ENCODE measurements around the gene SLC44A3. TPM values are rescaled to one million over a fixed set of nuclear protein-coding genes. Genes with fewer than 3 reads are reported as not detected.

The SLC44A3 gene
- total RNA-seq, 1 donor from 2014 or later: not detected

DNA sequence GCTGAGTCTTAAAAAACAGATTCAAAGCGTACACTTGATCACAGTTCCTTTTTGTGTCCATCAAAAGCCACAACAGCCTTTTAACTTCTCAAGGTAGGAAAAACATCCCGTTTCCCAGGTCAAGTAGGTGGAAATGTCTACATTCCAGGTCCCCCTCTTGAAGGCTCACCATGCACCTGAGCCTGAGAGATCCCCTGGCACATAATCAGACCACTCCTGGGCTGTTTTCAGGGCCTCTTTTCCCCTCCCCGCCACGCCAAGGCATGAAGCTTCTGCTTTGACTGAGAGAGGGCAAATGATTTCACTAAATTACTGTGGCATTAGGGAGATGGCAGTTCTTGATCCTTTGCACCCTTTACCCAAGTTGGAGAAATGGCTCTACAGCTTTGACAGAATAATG lies 85.0 kb downstream of the SLC44A3 start:
- peaks cover 9% of the 10 kb centered on the region for H3K27me3 Mint-ChIP-seq

DNA sequence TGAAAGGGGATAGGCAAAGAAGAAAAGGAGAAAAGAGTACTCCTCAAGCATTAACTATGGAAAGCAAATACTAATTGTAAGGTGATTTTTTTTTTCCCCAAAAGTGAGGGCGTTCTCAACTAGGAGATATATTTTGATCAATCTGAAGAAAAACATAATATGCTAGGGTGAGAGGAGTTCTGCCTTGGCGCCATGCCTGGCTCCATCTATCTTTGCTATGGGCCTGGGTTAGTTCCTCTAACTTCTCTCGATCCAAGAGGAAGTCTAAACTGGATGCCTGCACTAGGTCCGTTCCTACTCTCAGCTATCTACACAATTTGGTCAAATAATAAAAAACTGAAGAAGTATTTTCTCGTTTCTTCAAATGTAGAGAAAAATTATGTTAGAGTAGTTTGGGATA lies 86.2 kb downstream of the SLC44A3 start:
- ChIA-PET CTCF (interaction anchor here (1.4 kb wide), 1 partner anchor 9 kb away, joined by 3 read pairs; no protein-coding TSS in a partner anchor), POLR2A (no interaction called here)
- ATAC-seq (ENCODE audit: low read depth) (no peak), DNase-seq (no peak)
- intact Hi-C loops (cut with micrococcal nuclease): no loop called here
- Mint-ChIP-seq H3K36me3 (ENCODE audit: low read depth) (no peaks in the 10 kb centered on the region), H3K4me3 (no peak overlapping the region), H3K27me3 (peaks cover 9% of the 10 kb centered on the region), H3K9me3 (no peaks in the 10 kb centered on the region), H3K27ac (no peak overlapping the region), H3K4me1 (no peaks in the 10 kb centered on the region)
- TF ChIP-seq, protein P1, sequence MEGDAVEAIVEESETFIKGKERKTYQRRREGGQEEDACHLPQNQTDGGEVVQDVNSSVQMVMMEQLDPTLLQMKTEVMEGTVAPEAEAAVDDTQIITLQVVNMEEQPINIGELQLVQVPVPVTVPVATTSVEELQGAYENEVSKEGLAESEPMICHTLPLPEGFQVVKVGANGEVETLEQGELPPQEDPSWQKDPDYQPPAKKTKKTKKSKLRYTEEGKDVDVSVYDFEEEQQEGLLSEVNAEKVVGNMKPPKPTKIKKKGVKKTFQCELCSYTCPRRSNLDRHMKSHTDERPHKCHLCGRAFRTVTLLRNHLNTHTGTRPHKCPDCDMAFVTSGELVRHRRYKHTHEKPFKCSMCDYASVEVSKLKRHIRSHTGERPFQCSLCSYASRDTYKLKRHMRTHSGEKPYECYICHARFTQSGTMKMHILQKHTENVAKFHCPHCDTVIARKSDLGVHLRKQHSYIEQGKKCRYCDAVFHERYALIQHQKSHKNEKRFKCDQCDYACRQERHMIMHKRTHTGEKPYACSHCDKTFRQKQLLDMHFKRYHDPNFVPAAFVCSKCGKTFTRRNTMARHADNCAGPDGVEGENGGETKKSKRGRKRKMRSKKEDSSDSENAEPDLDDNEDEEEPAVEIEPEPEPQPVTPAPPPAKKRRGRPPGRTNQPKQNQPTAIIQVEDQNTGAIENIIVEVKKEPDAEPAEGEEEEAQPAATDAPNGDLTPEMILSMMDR (IDR thresholded peaks at IDR 0.05): no peak

More for the DNA sequence above, 85.0 kb downstream of the SLC44A3 start:
- DNase-seq (no peak), ATAC-seq (ENCODE audit: low read depth) (no peak)
- H3K9me3 Mint-ChIP-seq: no peaks in the 10 kb centered on the region
- no peaks in the 10 kb centered on the region for H3K4me1 Mint-ChIP-seq
- TF ChIP-seq, protein P1 (IDR thresholded peaks at IDR 0.05): no peak
- ChIA-PET CTCF (interaction anchor here (0.9 kb wide), 1 partner anchor 127 kb away, joined by 3 read pairs; no protein-coding TSS in a partner anchor), POLR2A (no interaction called here)
- intact Hi-C loops (cut with micrococcal nuclease): no loop called here
- no peak overlapping the region for H3K4me3 Mint-ChIP-seq
- no peak overlapping the region for H3K27ac Mint-ChIP-seq
- H3K36me3 Mint-ChIP-seq (ENCODE audit: low read depth): no peaks in the 10 kb centered on the region

DNA sequence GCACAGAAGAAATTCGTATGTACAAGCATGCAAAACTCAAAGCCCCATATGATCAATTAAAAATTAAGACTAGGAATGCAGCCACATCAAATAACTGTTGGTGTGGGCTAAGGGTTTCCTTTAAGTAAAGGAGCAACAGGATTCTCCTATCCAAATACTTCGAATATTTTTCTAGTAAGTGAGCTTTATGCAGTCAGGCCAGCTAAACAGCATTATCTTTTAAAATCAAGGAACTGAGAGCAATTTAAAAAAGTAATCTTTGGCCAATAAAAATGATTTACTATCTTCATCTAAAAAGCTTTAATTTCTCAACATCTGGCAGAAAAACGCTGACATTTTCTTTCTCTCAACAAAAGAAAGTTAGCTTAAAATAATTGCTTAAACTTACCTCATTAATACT lies 87.0 kb downstream of the SLC44A3 start:
- H3K27me3 Mint-ChIP-seq: peaks cover 9% of the 10 kb centered on the region
- POLR2A ChIA-PET: no interaction called here
- DNase-seq (no peak), ATAC-seq (ENCODE audit: low read depth) (no peak)
- intact Hi-C loops (cut with micrococcal nuclease): no loop called here
- no peak overlapping the region for H3K4me3 Mint-ChIP-seq
- no peaks in the 10 kb centered on the region for H3K36me3 Mint-ChIP-seq (ENCODE audit: low read depth)
- no peak overlapping the region for H3K27ac Mint-ChIP-seq
- H3K9me3 Mint-ChIP-seq: no peaks in the 10 kb centered on the region
- CTCF ChIA-PET: interaction anchor here (1.4 kb wide), 1 partner anchor 9 kb away, joined by 3 read pairs; no protein-coding TSS in a partner anchor
- H3K4me1 Mint-ChIP-seq: no peaks in the 10 kb centered on the region
- TF ChIP-seq, protein P1 (IDR thresholded peaks at IDR 0.05): no peak

DNA sequence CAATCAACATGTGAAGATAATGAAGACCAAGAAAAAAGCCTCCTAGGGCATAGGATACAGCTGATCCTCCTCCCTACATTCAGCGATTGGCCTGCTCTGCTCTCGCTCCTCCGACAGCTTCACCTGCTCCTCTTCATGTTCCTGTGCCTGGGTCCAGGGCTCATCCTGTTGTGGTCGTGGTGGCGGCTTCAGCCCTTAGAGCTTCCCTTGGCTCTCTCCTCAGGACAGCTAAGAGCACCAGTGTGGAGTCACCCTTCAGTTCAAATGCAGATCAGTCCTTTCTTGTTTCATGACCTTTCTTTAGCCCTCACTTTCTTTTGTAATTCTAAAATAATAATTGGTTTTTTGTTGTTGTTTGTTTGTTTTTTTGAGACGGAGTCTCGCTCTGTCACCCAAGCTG lies 88.0 kb downstream of the SLC44A3 start:
- CTCF ChIA-PET: no interaction called here
- POLR2A ChIA-PET: no interaction called here
- TF ChIP-seq, protein P1 (IDR thresholded peaks at IDR 0.05): no peak
- H3K4me3 Mint-ChIP-seq: no peak overlapping the region
- no peak overlapping the region for H3K27ac Mint-ChIP-seq
- intact Hi-C loops (cut with micrococcal nuclease): no loop called here
- DNase-seq: no peak
- ATAC-seq (ENCODE audit: low read depth): no peak
- H3K9me3 Mint-ChIP-seq: no peaks in the 10 kb centered on the region
- no peaks in the 10 kb centered on the region for H3K36me3 Mint-ChIP-seq (ENCODE audit: low read depth)
- H3K27me3 Mint-ChIP-seq: peaks cover 9% of the 10 kb centered on the region
- no peaks in the 10 kb centered on the region for H3K4me1 Mint-ChIP-seq

DNA sequence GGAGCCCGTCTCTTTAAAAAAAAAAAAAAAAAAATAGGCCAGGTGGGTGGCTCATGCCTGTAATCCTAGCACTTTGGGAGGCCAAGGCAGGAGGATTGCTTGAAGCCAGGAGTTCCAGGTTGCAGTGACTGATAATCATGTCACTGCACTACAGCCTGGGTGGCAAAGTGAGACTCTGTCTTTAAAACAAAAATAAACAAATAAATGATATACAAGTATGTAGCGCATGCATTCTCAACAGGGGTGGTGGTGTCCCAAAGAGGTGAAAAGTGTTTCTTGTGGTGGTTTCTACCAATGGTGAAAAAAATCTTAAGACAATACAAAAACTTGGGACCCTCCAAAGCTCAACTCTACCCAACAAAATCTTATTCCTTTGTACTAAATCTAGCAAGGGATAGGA lies 88.8 kb downstream of the SLC44A3 start:
- no peak overlapping the region for H3K27ac Mint-ChIP-seq
- CTCF ChIA-PET: no interaction called here
- peaks cover 13% of the 10 kb centered on the region for H3K27me3 Mint-ChIP-seq

More for the DNA sequence above, 88.8 kb downstream of the SLC44A3 start:
- Mint-ChIP-seq H3K4me3 (no peak overlapping the region), H3K9me3 (no peaks in the 10 kb centered on the region), H3K36me3 (ENCODE audit: low read depth) (no peaks in the 10 kb centered on the region), H3K4me1 (no peaks in the 10 kb centered on the region)
- TF ChIP-seq, protein P1 (IDR thresholded peaks at IDR 0.05): no peak
- ATAC-seq (ENCODE audit: low read depth) (no peak), DNase-seq (no peak)
- intact Hi-C loops (cut with micrococcal nuclease): no loop called here
- POLR2A ChIA-PET: no interaction called here
